NCI-H524 (cell line): ENCODE results near the gene XRRA1.
A peak's percentile ranks its signal among the peaks of the same experiment; 100 is the strongest.
"Not testable (repeated sequence)": the region's sequence is repeated elsewhere in the genome, so short reads cannot be mapped to it uniquely, and the experiment has no call there.

ENCODE experiments used
- DNase-seq, 2 experiments: peaks; one replicate each; lab custom pipeline; 2025; lab: John Stamatoyannopoulos, UW

Gene XRRA1

GRCh38 chr11:74902342-74902741 lies 46.5 kb downstream of the XRRA1 start:
- no peak for DNase-seq

- no peak for DNase-seq
Measured at GRCh38 chr11:74896311-74896710, 52.6 kb downstream of the XRRA1 start.

- DNase-seq = no peak
Measured at GRCh38 chr11:74895340-74896116, 53.4 kb downstream of the XRRA1 start.

- DNase-seq = not testable (repeated sequence)
Measured at GRCh38 chr11:74893015-74893414, 55.9 kb downstream of the XRRA1 start.

- DNase-seq = no peak
Measured at GRCh38 chr11:74877132-74877531, 71.8 kb downstream of the XRRA1 start.

GRCh38 chr11:74871037-74871436 lies 77.9 kb downstream of the XRRA1 start:
- DNase-seq = no peak

GRCh38 chr11:74870485-74870884 lies 78.4 kb downstream of the XRRA1 start:
- peak in 1 of 2 experiments; percentile 32 for DNase-seq

- no peak for DNase-seq
Measured at GRCh38 chr11:74866557-74866956, 82.3 kb downstream of the XRRA1 start.

- no peak for DNase-seq
Measured at GRCh38 chr11:74863410-74863809, 85.5 kb downstream of the XRRA1 start.

GRCh38 chr11:74860743-74861142 lies 88.1 kb downstream of the XRRA1 start:
- no peak for DNase-seq

- no peak for DNase-seq
Measured at GRCh38 chr11:74853223-74853622, 95.7 kb downstream of the XRRA1 start.

GRCh38 chr11:74849525-74850391 lies 99.1 kb downstream of the XRRA1 start:
- no peak for DNase-seq

- no peak for DNase-seq
Measured at GRCh38 chr11:74847895-74848294, 101.0 kb downstream of the XRRA1 start.

- DNase-seq = no peak
Measured at GRCh38 chr11:74847395-74847794, 101.5 kb downstream of the XRRA1 start.

GRCh38 chr11:74846770-74847169 lies 102.1 kb downstream of the XRRA1 start:
- DNase-seq = no peak

GRCh38 chr11:74845978-74846517 lies 102.8 kb downstream of the XRRA1 start:
- DNase-seq = no peak

GRCh38 chr11:74844865-74845264 lies 104.0 kb downstream of the XRRA1 start:
- no peak for DNase-seq

GRCh38 chr11:74844072-74844471 lies 104.8 kb downstream of the XRRA1 start:
- DNase-seq = no peak

- no peak for DNase-seq
Measured at GRCh38 chr11:74842967-74843366, 105.9 kb downstream of the XRRA1 start.

- DNase-seq = no peak
Measured at GRCh38 chr11:74840486-74840885, 108.4 kb downstream of the XRRA1 start.

GRCh38 chr11:74839971-74840370 lies 108.9 kb downstream of the XRRA1 start:
- DNase-seq = no peak

- DNase-seq = no peak
Measured at GRCh38 chr11:74839446-74839845, 109.4 kb downstream of the XRRA1 start.

- no peak for DNase-seq
Measured at GRCh38 chr11:74838188-74838587, 110.7 kb downstream of the XRRA1 start.
